Measurements from ENCODE around the gene CEP83.
"Not testable (repeated sequence)": the region's sequence is repeated elsewhere in the genome, so short reads cannot be mapped to it uniquely, and the experiment has no call there.

CEP83 gene

GRCh38 chr12:94336211-94336925 is 123.3 kb downstream of the CEP83 start:
- H3K4me1 ChIP-seq (ENCODE audit: control insufficient read depth, insufficient read depth, low read length, unreplicated experiment): peaks cover 5% of the 10 kb centered on the region
- no peaks in the 10 kb centered on the region for H3K36me3 ChIP-seq (ENCODE audit: insufficient read depth, low read length)
- H3K27me3 ChIP-seq (ENCODE audit: insufficient read depth, low read length): no peaks in the 10 kb centered on the region
- H3K79me2 ChIP-seq (ENCODE audit: control insufficient read depth, insufficient read depth, low read length, unreplicated experiment): no peaks in the 10 kb centered on the region
- H2AFZ ChIP-seq (ENCODE audit: low read length, unreplicated experiment): peak overlapping the region; percentile 4
- no peak overlapping the region for H3K4me3 ChIP-seq (ENCODE audit: low read depth, low read length)
- H3K27ac ChIP-seq (ENCODE audit: low read depth, low read length): peak overlapping the region; percentile 16; the same call in 1 of the 2 replicates

DNA sequence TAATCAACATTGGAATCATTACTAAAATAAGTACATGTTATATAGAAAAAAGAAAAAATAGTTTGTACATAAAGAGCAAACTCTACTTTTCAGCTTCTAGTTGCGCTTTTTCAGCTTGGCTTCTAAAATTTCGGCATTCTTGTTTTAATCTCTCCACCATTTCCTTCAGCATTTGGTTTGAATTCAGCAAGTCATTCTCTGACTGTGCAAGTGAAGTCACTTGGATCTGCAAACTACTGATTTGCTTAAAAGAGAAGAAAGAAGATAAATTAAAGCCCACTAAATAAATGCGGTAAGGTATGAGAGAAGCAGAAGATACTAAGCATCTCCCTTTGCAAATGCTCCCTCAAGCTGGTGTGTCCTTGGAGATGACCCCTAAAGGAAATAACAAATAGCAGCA is 126.3 kb downstream of the CEP83 start:
- no peaks in the 10 kb centered on the region for H3K79me2 ChIP-seq (ENCODE audit: control insufficient read depth, insufficient read depth, low read length, unreplicated experiment)
- H3K27me3 ChIP-seq (ENCODE audit: insufficient read depth, low read length): no peaks in the 10 kb centered on the region
- peaks cover 5% of the 10 kb centered on the region for H3K4me1 ChIP-seq (ENCODE audit: control insufficient read depth, insufficient read depth, low read length, unreplicated experiment)
- H3K36me3 ChIP-seq (ENCODE audit: insufficient read depth, low read length): no peaks in the 10 kb centered on the region
- H3K4me3 ChIP-seq (ENCODE audit: low read depth, low read length): no peak overlapping the region
- H3K27ac ChIP-seq (ENCODE audit: low read depth, low read length): no peak overlapping the region
- H2AFZ ChIP-seq (ENCODE audit: low read length, unreplicated experiment): no peak overlapping the region

GRCh38 chr12:94329366-94329765 is 130.3 kb downstream of the CEP83 start:
- no peak overlapping the region for H3K27ac ChIP-seq (ENCODE audit: low read depth, low read length)
- H3K36me3 ChIP-seq (ENCODE audit: insufficient read depth, low read length): no peaks in the 10 kb centered on the region
- no peak overlapping the region for H3K4me3 ChIP-seq (ENCODE audit: low read depth, low read length)
- H3K27me3 ChIP-seq (ENCODE audit: insufficient read depth, low read length): no peaks in the 10 kb centered on the region
- H2AFZ ChIP-seq (ENCODE audit: low read length, unreplicated experiment): no peak overlapping the region
- peaks cover 23% of the 10 kb centered on the region for H3K4me1 ChIP-seq (ENCODE audit: control insufficient read depth, insufficient read depth, low read length, unreplicated experiment)
- H3K79me2 ChIP-seq (ENCODE audit: control insufficient read depth, insufficient read depth, low read length, unreplicated experiment): no peaks in the 10 kb centered on the region

DNA sequence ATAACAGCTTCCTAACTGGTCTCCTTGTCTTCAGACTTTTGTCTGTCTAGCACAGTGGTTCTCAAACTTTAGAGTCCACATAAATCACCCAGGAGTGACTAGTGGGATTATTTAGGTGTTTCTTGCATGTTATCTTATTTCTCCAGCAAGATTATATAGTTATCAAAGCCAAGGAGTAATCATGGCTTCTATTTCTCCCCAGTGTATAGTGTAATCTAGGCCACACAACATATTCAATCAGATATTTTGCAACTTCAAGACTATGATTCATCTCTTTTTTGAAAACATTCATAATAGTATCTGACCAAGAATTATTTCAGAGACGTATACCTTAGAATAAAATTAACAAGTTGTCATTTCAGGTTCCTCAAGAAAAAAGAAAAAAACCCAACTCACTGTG is 131.9 kb downstream of the CEP83 start:
- Histone ChIP-seq H3K4me1 (ENCODE audit: control insufficient read depth, insufficient read depth, low read length, unreplicated experiment) (peaks cover 23% of the 10 kb centered on the region), H3K4me3 (ENCODE audit: low read depth, low read length) (no peak overlapping the region), H3K27me3 (ENCODE audit: insufficient read depth, low read length) (no peaks in the 10 kb centered on the region), H3K27ac (ENCODE audit: low read depth, low read length) (peak overlapping the region; percentile 6; the same call in 1 of the 2 replicates), H2AFZ (ENCODE audit: low read length, unreplicated experiment) (no peak overlapping the region), H3K79me2 (ENCODE audit: control insufficient read depth, insufficient read depth, low read length, unreplicated experiment) (no peaks in the 10 kb centered on the region), H3K36me3 (ENCODE audit: insufficient read depth, low read length) (peaks cover 8% of the 10 kb centered on the region; the same call in 1 of the 2 replicates)

- no peaks in the 10 kb centered on the region for H3K27me3 ChIP-seq (ENCODE audit: insufficient read depth, low read length)
- peak overlapping the region; percentile 51 for H3K27ac ChIP-seq (ENCODE audit: low read depth, low read length)
- peaks cover 23% of the 10 kb centered on the region for H3K4me1 ChIP-seq (ENCODE audit: control insufficient read depth, insufficient read depth, low read length, unreplicated experiment)
- H3K4me3 ChIP-seq (ENCODE audit: low read depth, low read length): no peak overlapping the region
- H3K79me2 ChIP-seq (ENCODE audit: control insufficient read depth, insufficient read depth, low read length, unreplicated experiment): no peaks in the 10 kb centered on the region
- H2AFZ ChIP-seq (ENCODE audit: low read length, unreplicated experiment): no peak overlapping the region
- H3K36me3 ChIP-seq (ENCODE audit: insufficient read depth, low read length): peaks cover 19% of the 10 kb centered on the region
These were observed 132.9 kb downstream of the CEP83 start for GRCh38 chr12:94326727-94327126.

DNA sequence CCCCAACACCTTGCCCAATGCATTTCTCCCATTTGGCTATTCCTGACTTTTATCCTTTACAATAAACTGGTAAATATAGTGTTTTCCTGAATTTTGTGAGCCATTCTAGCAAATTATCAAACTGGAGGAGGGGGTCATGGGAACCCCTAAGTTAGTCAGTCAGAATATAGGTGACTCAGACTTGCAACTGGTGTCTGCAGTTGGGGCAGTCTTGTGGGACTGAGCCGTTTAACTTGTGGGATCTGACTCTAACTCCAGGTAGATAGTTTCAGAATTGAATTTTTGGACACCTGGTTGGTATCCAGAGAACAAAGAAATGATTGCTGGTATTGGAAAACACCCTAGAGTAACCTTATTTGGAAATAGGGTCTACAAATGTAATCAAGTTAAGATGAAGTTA is 133.4 kb downstream of the CEP83 start:
- H2AFZ ChIP-seq (ENCODE audit: low read length, unreplicated experiment): no peak overlapping the region
- peaks cover 23% of the 10 kb centered on the region for H3K4me1 ChIP-seq (ENCODE audit: control insufficient read depth, insufficient read depth, low read length, unreplicated experiment)
- H3K79me2 ChIP-seq (ENCODE audit: control insufficient read depth, insufficient read depth, low read length, unreplicated experiment): no peaks in the 10 kb centered on the region
- peaks cover 24% of the 10 kb centered on the region for H3K36me3 ChIP-seq (ENCODE audit: insufficient read depth, low read length)
- H3K27ac ChIP-seq (ENCODE audit: low read depth, low read length): peak overlapping the region; percentile 51
- no peaks in the 10 kb centered on the region for H3K27me3 ChIP-seq (ENCODE audit: insufficient read depth, low read length)
- H3K4me3 ChIP-seq (ENCODE audit: low read depth, low read length): no peak overlapping the region

- Histone ChIP-seq H3K36me3 (ENCODE audit: insufficient read depth, low read length) (peaks cover 24% of the 10 kb centered on the region), H3K4me1 (ENCODE audit: control insufficient read depth, insufficient read depth, low read length, unreplicated experiment) (peaks cover 13% of the 10 kb centered on the region), H3K4me3 (ENCODE audit: low read depth, low read length) (no peak overlapping the region), H3K79me2 (ENCODE audit: control insufficient read depth, insufficient read depth, low read length, unreplicated experiment) (no peaks in the 10 kb centered on the region), H3K27me3 (ENCODE audit: insufficient read depth, low read length) (no peaks in the 10 kb centered on the region), H2AFZ (ENCODE audit: low read length, unreplicated experiment) (no peak overlapping the region), H3K27ac (ENCODE audit: low read depth, low read length) (no peak overlapping the region)
These were observed 137.3 kb downstream of the CEP83 start for GRCh38 chr12:94322346-94322745.

GRCh38 chr12:94320109-94320508 is 139.6 kb downstream of the CEP83 start:
- Histone ChIP-seq H3K27me3 (ENCODE audit: insufficient read depth, low read length) (no peaks in the 10 kb centered on the region), H3K36me3 (ENCODE audit: insufficient read depth, low read length) (peaks cover 24% of the 10 kb centered on the region), H3K79me2 (ENCODE audit: control insufficient read depth, insufficient read depth, low read length, unreplicated experiment) (no peaks in the 10 kb centered on the region), H3K4me3 (ENCODE audit: low read depth, low read length) (no peak overlapping the region), H2AFZ (ENCODE audit: low read length, unreplicated experiment) (no peak overlapping the region), H3K4me1 (ENCODE audit: control insufficient read depth, insufficient read depth, low read length, unreplicated experiment) (no peaks in the 10 kb centered on the region), H3K27ac (ENCODE audit: low read depth, low read length) (no peak overlapping the region)

DNA sequence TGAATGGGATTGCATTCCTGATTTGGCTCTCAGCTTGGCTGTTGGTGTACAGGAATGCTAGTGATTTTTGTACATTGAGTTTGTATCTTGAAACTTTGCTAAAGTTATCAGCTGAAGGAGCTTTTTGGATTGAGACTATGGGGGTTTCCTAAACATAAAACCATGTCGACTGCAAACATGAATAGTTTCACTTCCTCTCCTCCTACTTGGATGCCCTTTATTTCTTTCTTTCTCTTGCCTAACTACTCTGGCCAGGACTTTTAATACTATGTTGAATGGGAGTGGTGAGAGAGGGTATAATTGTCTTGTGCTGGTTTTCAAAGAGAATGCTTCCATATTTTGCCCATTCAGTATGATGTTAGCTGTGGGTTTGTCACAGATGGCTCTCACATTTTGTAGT is 141.5 kb downstream of the CEP83 start:
- Histone ChIP-seq H3K79me2 (ENCODE audit: control insufficient read depth, insufficient read depth, low read length, unreplicated experiment) (no peaks in the 10 kb centered on the region), H3K4me1 (ENCODE audit: control insufficient read depth, insufficient read depth, low read length, unreplicated experiment) (no peaks in the 10 kb centered on the region), H3K4me3 (ENCODE audit: low read depth, low read length) (no peak overlapping the region), H2AFZ (ENCODE audit: low read length, unreplicated experiment) (no peak overlapping the region), H3K27me3 (ENCODE audit: insufficient read depth, low read length) (no peaks in the 10 kb centered on the region), H3K27ac (ENCODE audit: low read depth, low read length) (no peak overlapping the region), H3K36me3 (ENCODE audit: insufficient read depth, low read length) (peaks cover 19% of the 10 kb centered on the region)

DNA sequence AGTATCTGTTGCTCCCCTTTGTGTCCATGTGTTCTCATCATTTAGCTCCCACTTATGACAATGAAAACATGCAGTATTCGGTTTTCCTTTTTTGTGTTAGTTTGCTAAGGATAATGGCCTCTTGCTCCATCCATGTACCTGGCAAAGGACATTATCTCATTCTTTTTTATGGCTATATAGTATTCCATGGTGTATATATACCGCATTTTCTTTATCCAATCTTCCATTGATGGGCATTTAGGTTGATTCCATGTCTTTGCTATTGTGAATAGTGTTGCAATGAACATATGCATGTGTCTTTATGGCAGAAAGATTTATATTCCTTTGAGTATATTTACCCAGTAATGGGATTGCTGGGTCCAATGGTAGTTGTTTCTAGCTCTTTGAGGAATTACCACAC is 143.1 kb downstream of the CEP83 start:
- H3K27me3 ChIP-seq (ENCODE audit: insufficient read depth, low read length); H2AFZ ChIP-seq (ENCODE audit: low read length, unreplicated experiment); H3K4me1 ChIP-seq (ENCODE audit: control insufficient read depth, insufficient read depth, low read length, unreplicated experiment); H3K27ac ChIP-seq (ENCODE audit: low read depth, low read length); H3K4me3 ChIP-seq (ENCODE audit: low read depth, low read length); H3K36me3 ChIP-seq (ENCODE audit: insufficient read depth, low read length); H3K79me2 ChIP-seq (ENCODE audit: control insufficient read depth, insufficient read depth, low read length, unreplicated experiment): not testable (repeated sequence)

DNA sequence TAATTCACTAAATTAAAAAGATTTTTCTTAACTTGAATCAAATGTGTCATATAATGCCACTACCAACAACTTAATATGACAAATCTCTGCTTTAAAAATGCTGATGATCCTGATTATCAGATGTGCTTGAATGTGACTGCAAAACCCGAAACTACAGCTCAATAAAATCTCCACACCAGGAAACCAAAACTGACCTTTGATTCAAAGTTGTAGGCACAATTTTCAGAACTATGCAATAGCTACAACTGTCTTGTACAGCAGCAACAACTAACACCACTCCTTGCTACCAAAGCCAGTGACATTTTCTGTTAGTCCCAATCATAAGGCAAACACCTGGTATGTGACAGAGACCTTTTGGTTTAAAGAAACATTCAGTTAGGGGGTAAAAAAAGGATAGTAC is 147.3 kb downstream of the CEP83 start:
- no peak overlapping the region for H2AFZ ChIP-seq (ENCODE audit: low read length, unreplicated experiment)
- H3K79me2 ChIP-seq (ENCODE audit: control insufficient read depth, insufficient read depth, low read length, unreplicated experiment): no peaks in the 10 kb centered on the region
- H3K4me3 ChIP-seq (ENCODE audit: low read depth, low read length): no peak overlapping the region
- peaks cover 10% of the 10 kb centered on the region for H3K4me1 ChIP-seq (ENCODE audit: control insufficient read depth, insufficient read depth, low read length, unreplicated experiment)
- H3K27me3 ChIP-seq (ENCODE audit: insufficient read depth, low read length): no peaks in the 10 kb centered on the region
- no peak overlapping the region for H3K27ac ChIP-seq (ENCODE audit: low read depth, low read length)
- no peaks in the 10 kb centered on the region; the same call in 1 of the 2 replicates for H3K36me3 ChIP-seq (ENCODE audit: insufficient read depth, low read length)
